ENCODE results near the gene LRP10. TPM values are rescaled to one million over a fixed set of nuclear protein-coding genes. Genes with fewer than 3 reads are reported as not detected.
"Not testable (repeated sequence)": the region's sequence is repeated elsewhere in the genome, so short reads cannot be mapped to it uniquely, and the experiment has no call there.

Gene LRP10
- polyA plus RNA-seq, 1 experiment = 87.8 TPM

DNA sequence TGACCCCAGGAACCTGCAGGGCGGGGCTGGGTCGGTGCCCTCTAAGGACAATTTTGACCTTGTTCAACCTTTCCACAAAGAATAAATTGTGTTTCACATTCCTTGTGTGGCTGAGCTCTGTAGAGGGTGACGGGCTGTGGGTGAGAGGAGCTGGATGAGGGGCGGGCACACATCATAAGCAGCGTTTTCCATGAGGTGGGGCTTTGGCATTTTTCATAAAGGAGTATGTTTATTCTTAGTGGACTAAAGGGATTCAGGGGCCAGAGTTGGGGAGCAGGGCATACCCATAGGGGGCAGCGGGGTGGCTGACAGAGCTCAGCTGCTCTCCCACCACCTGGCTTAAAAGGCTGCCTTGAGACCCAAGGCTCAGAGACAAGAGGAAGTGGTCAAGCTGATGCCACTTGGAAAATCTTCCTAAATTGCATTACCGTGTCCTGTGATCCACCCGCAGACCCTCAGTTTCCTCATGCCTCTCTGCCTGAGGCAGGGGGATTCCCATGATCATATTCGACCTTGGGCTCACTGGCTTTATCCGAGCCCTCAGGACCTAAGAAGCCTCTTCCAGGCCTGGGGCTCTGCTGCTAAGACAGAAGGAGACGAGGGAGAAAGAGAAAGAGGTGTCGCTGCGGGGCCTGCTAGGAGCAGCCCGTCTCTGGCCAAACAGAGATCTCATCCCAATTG lies 23.7 kb upstream of the LRP10 start:
- Histone ChIP-seq H3K27me3 (ENCODE audit: control insufficient read depth, insufficient read depth, low read length) (no peaks in the 10 kb centered on the region), H3K27ac (ENCODE audit: low read depth, low read length) (peak overlapping the region; percentile 100), H3K4me3 (ENCODE audit: low read depth, low read length) (peak overlapping the region; percentile 23; the same call in 1 of the 2 replicates), H3K9me3 (ENCODE audit: control insufficient read depth, insufficient read depth, low read length) (no peaks in the 10 kb centered on the region)
- TF ChIP-seq CTCF (IDR thresholded peaks at IDR 0.05; ENCODE audit: low read depth, low read length) = peak; percentile 15; the same call in 1 of the 2 replicates
- ChIA-PET POLR2A (interaction anchor here (0.9 to 2.3 kb wide), 7 partner anchors 10 to 214 kb away, joined by 3 to 76 read pairs (median 4); partner anchors contain the start of genes MMP14 and PRMT5), CTCF (interaction anchor here (0.6 to 8.5 kb wide), 7 partner anchors 9 to 291 kb away, joined by 3 to 217 read pairs (median 4); no protein-coding TSS in a partner anchor)
- no peak for DNase-seq (ENCODE audit: low read depth, low spot score)

DNA sequence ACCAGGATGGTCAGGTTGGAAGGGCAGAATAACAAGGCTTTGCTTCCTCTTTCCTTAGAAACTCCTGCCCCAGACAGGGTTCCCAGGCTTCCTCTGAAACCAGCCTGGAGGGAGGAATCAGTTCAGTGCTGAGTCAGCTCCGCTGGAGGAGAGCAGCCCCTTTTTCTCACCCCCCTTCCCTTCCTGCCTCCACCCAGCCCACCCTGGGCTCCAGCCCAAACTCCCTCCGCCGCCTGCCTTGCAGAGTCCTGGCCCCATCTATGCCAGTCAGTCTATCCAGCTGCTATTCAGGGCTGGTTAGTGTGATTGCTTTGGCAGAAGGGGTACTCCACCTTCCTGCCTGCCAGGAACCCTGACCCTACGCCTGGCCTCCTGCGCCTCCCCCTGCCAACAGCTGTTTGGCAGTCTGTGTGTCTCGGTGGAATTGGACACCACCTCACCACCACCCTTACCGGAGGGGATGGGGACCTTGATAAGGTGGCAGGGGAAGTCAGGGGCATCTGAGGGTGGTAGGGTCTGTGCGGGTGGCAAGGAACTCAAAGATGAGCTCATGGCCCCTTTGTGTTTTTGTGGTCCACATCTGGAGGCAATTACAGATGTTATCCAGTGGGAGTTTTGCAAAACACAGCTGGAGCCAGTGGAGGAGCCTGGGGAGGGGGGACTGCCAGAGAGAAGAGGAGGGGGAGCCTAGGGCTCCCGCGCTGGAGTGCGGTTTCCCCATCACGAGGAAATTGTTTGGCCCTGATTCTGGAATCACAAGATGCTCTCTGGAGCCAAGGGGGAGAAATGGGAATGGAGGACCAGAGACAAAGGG lies 23.0 kb upstream of the LRP10 start:
- POLR2A ChIA-PET = interaction anchor here (0.9 to 2.3 kb wide), 7 partner anchors 10 to 214 kb away, joined by 3 to 76 read pairs (median 4); partner anchors contain the start of genes MMP14 and PRMT5
- H3K27me3 ChIP-seq (ENCODE audit: control insufficient read depth, insufficient read depth, low read length) = no peaks in the 10 kb centered on the region
- no peaks in the 10 kb centered on the region for H3K9me3 ChIP-seq (ENCODE audit: control insufficient read depth, insufficient read depth, low read length)
- peak; percentile 89 for DNase-seq (ENCODE audit: low read depth, low spot score)
- TF ChIP-seq CTCF (IDR thresholded peaks at IDR 0.05; ENCODE audit: low read depth, low read length) = 0 out of 2 replicates have a peak, but pooled peaks have one; percentile 1
- H3K27ac ChIP-seq (ENCODE audit: low read depth, low read length) = peak overlapping the region; percentile 100
- peak overlapping the region; percentile 25; the same call in 1 of the 2 replicates for H3K4me3 ChIP-seq (ENCODE audit: low read depth, low read length)
- CTCF ChIA-PET = interaction anchor here (0.5 to 8.5 kb wide), 10 partner anchors 10 to 293 kb away, joined by 3 to 217 read pairs (median 4); partner anchors contain the start of gene DAD1

GRCh38 chr14:22849212-22849819 lies 22.2 kb upstream of the LRP10 start:
- ChIA-PET CTCF (interaction anchor here (0.6 to 8.5 kb wide), 9 partner anchors 11 to 293 kb away, joined by 3 to 217 read pairs (median 4); partner anchors contain the start of gene DAD1), POLR2A (interaction anchor here (0.7 to 3.9 kb wide), 5 partner anchors 11 to 26 kb away, joined by 3 to 76 read pairs (median 15); partner anchors contain the start of gene MMP14)
- H3K4me3 ChIP-seq (ENCODE audit: low read depth, low read length) = no peak overlapping the region
- no peak for DNase-seq (ENCODE audit: low read depth, low spot score)
- TF ChIP-seq CTCF (IDR thresholded peaks at IDR 0.05; ENCODE audit: low read depth, low read length) = no peak
- H3K27me3 ChIP-seq (ENCODE audit: control insufficient read depth, insufficient read depth, low read length) = no peaks in the 10 kb centered on the region
- no peaks in the 10 kb centered on the region for H3K9me3 ChIP-seq (ENCODE audit: control insufficient read depth, insufficient read depth, low read length)
- peak overlapping the region; percentile 100 for H3K27ac ChIP-seq (ENCODE audit: low read depth, low read length)

DNA sequence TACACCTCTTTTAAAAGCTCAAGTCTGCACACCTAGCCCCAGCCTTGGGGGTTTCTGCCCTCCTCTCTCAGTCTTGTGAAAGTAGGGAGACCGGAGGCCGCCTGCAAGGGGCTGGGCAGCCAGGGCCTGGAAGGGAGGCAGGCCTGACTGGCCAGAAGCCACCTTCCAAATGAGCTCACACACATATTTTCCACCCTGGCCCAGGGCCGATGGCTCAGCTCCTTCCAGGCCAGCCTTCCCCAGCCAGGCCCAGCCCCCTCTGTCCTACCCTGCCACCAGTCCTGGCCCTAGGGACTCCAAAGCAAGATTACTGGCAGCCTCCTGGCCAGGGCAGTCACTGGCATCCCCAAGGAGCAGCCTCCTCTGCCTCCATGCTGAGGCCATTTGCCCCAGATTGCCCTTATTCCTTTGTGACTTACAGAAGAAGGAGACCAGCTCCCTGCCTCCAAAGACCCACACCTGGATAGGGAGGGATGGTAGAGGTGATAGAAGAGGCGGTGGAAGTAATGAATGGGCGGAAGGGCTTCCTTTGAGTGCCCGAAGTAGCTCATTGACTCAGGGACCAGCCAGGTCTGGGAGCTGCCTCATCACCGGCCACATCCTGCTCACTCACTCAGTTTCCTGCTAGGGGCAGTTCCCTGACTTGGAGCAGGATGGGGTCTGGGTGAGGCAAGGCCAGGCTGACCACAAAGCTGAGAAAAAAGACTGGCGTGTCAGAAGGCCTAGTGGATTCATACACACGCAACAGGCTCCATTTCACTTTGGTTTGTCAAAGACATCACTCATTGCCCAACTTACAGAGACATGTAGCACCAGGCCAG lies 20.4 kb upstream of the LRP10 start:
- Histone ChIP-seq H3K27ac (ENCODE audit: low read depth, low read length) (peak overlapping the region; percentile 100), H3K4me3 (ENCODE audit: low read depth, low read length) (peak overlapping the region; percentile 34), H3K27me3 (ENCODE audit: control insufficient read depth, insufficient read depth, low read length) (no peaks in the 10 kb centered on the region), H3K9me3 (ENCODE audit: control insufficient read depth, insufficient read depth, low read length) (no peaks in the 10 kb centered on the region)
- DNase-seq (ENCODE audit: low read depth, low spot score) = peak; percentile 82
- ChIA-PET CTCF (interaction anchor here (0.6 to 8.5 kb wide), 20 partner anchors 9 to 314 kb away, joined by 3 to 217 read pairs (median 4); partner anchors contain the start of genes LRP10 and MMP14), POLR2A (interaction anchor here (0.5 to 4.7 kb wide), 17 partner anchors 10 to 1374 kb away, joined by 3 to 53 read pairs (median 3); partner anchors contain the start of genes DAD1, MMP14, OXA1L and RAB2B)
- TF ChIP-seq CTCF (IDR thresholded peaks at IDR 0.05; ENCODE audit: low read depth, low read length) = no peak

GRCh38 chr14:22852178-22852577 lies 19.4 kb upstream of the LRP10 start:
- not testable (repeated sequence) for H3K4me3 ChIP-seq (ENCODE audit: low read depth, low read length); DNase-seq (ENCODE audit: low read depth, low spot score); H3K9me3 ChIP-seq (ENCODE audit: control insufficient read depth, insufficient read depth, low read length); H3K27me3 ChIP-seq (ENCODE audit: control insufficient read depth, insufficient read depth, low read length)
- ChIA-PET CTCF (interaction anchor here (0.6 to 8.5 kb wide), 28 partner anchors 8 to 1102 kb away, joined by 3 to 217 read pairs (median 6); partner anchors contain the start of genes ABHD4, LRP10, MMP14 and OXA1L), POLR2A (interaction anchor here (0.8 to 4.7 kb wide), 3 partner anchors 14 to 546 kb away, joined by 3 to 53 read pairs (median 32); partner anchors contain the start of gene MMP14)
- H3K27ac ChIP-seq (ENCODE audit: low read depth, low read length) = peak overlapping the region; percentile 100
